Upper lobe of right lung (tissue), 1 donor: ENCODE data around the gene HTRA1. TPM values are rescaled to one million over a fixed set of nuclear protein-coding genes. Genes with fewer than 3 reads are reported as not detected.

Experiments used
- ATAC-seq: fragments of 200-7000 bp; cut with Tn5 transposase; one replicate; pipeline ENCODE4 v1.9.1; 2020; ENCODE audit warnings: mild to moderate bottlenecking, moderate library complexity
- DNase-seq: peaks from one replicate; pipeline ENCODE4 v3.0.0-alpha.2; 2020
- H3K27ac ChIP-seq: fragments of 200-600 bp; one replicate; pipeline ENCODE4 v1.8.0; 2022
- H3K27me3 ChIP-seq: fragments of 200-600 bp; one replicate; pipeline ENCODE4 v1.8.0; 2022; ENCODE audit warnings: mild to moderate bottlenecking
- H3K36me3 ChIP-seq: fragments of 200-600 bp; one replicate; pipeline ENCODE4 v1.8.0; 2022
- H3K4me1 ChIP-seq: fragments of 200-600 bp; one replicate; pipeline ENCODE4 v1.8.0; 2022
- H3K4me3 ChIP-seq: fragments of 200-600 bp; one replicate; pipeline ENCODE4 v1.8.0; 2022; ENCODE audit warnings: mild to moderate bottlenecking
- H3K9me3 ChIP-seq: fragments of 200-600 bp; one replicate; pipeline ENCODE4 v1.8.0; 2022
- CTCF ChIP-seq: fragments of 200-600 bp; IDR thresholded peaks from one replicate; pipeline ENCODE4 v1.8.0; 2022; ENCODE audit warnings: antibody characterized with exemption
- intact Hi-C: fragments of 100-400 bp; cut with DNase I; formaldehyde crosslinking; loops from one replicate; pipeline ENCODE4 v1.11.0; 2022
- total RNA-seq: library from RNA; stranded (reverse); fragmentation: NEBNext Ultra II Directional; extraction: Animal tissue kit (Norgen Biotek cat#: 25700); gene quantifications from one replicate; pipeline ENCODE4 v1.2.1, GENCODE V29; 2021
- donor health status: DM: no; HTN: yes; CAD: no; lungs with severe emphysema.

The HTRA1 gene
- total RNA-seq, 1 donor from 2014 or later: 83.8 TPM

- H3K9me3 ChIP-seq: no peaks in the 10 kb centered on the region
- TF ChIP-seq CTCF: no peak
- peaks cover 14% of the 10 kb centered on the region for H3K4me1 ChIP-seq
- DNase-seq: no peak
- peak overlapping the region; percentile 80 for H3K4me3 ChIP-seq
- no peaks in the 10 kb centered on the region for H3K36me3 ChIP-seq
- intact Hi-C loops: no loop called here
- no peaks in the 10 kb centered on the region for H3K27me3 ChIP-seq
- peak overlapping the region; percentile 68 for H3K27ac ChIP-seq
- no peak for ATAC-seq
Measured at GRCh38 chr10:122460891-122461293, 461 bp upstream of the HTRA1 start.

- no peak for TF ChIP-seq CTCF
- DNase-seq (peak; percentile 77), ATAC-seq (peak; percentile 67)
- Histone ChIP-seq H3K4me1 (peaks cover 14% of the 10 kb centered on the region), H3K27me3 (no peaks in the 10 kb centered on the region), H3K36me3 (no peaks in the 10 kb centered on the region), H3K9me3 (no peaks in the 10 kb centered on the region), H3K4me3 (peak overlapping the region; percentile 80), H3K27ac (peak overlapping the region; percentile 66)
- intact Hi-C loops: no loop called here
Measured at GRCh38 chr10:122461729-122462532, 578 bp downstream of the HTRA1 start.

- intact Hi-C loops: no loop called here
- TF ChIP-seq CTCF: no peak
- Histone ChIP-seq H3K27ac (peak overlapping the region; percentile 66), H3K4me3 (peak overlapping the region; percentile 80), H3K36me3 (no peaks in the 10 kb centered on the region), H3K4me1 (peaks cover 14% of the 10 kb centered on the region), H3K9me3 (no peaks in the 10 kb centered on the region), H3K27me3 (no peaks in the 10 kb centered on the region)
- no peak for ATAC-seq
- no peak for DNase-seq
Measured at GRCh38 chr10:122462533-122463465, 1.4 kb downstream of the HTRA1 start.

- H3K36me3 ChIP-seq: no peaks in the 10 kb centered on the region
- TF ChIP-seq CTCF: no peak
- ATAC-seq: no peak
- H3K27ac ChIP-seq: no peak overlapping the region
- no peaks in the 10 kb centered on the region for H3K9me3 ChIP-seq
- intact Hi-C loops: no loop called here
- peaks cover 18% of the 10 kb centered on the region for H3K4me1 ChIP-seq
- H3K4me3 ChIP-seq: peak overlapping the region; percentile 80
- no peak for DNase-seq
- H3K27me3 ChIP-seq: no peaks in the 10 kb centered on the region
Measured at GRCh38 chr10:122463466-122464249, 2.3 kb downstream of the HTRA1 start.

GRCh38 chr10:122464250-122464510 lies 2.8 kb downstream of the HTRA1 start:
- ATAC-seq (no peak), DNase-seq (no peak)
- H3K4me1 ChIP-seq: peaks cover 21% of the 10 kb centered on the region
- H3K4me3 ChIP-seq: no peak overlapping the region
- no peak overlapping the region for H3K27ac ChIP-seq
- no peak for TF ChIP-seq CTCF
- no peaks in the 10 kb centered on the region for H3K9me3 ChIP-seq
- no peaks in the 10 kb centered on the region for H3K27me3 ChIP-seq
- intact Hi-C loops: no loop called here
- H3K36me3 ChIP-seq: no peaks in the 10 kb centered on the region
